SK-N-SH (cell line): ENCODE data around the gene NELFB.

ENCODE experiments used
- CTCF ChIP-seq: fragments of 200-600 bp; sonication (generic); IDR thresholded peaks from 2 replicates; pipeline ENCODE4 v1.6.1; 2017; ENCODE audit warnings: antibody characterized with exemption, mild to moderate bottlenecking, moderate library complexity
- RFX5 ChIP-seq: IDR thresholded peaks from 2 replicates; pipeline ENCODE4 v1.6.1; 2012; ENCODE audit warnings: mild to moderate bottlenecking, improper control_type of control experiment, low read length

- no peak for TF ChIP-seq CTCF
- TF ChIP-seq RFX5: peak; percentile 73
These were observed 14.2 kb upstream of the NELFB start, which contains the start of gene TUBB4B for GRCh38 chr9:137240841-137241489.
